Measurements from ENCODE around the gene OR6B1. TPM values are rescaled to one million over a fixed set of nuclear protein-coding genes. Genes with fewer than 3 reads are reported as not detected.
"Not testable (repeated sequence)": the region's sequence is repeated elsewhere in the genome, so short reads cannot be mapped to it uniquely, and the experiment has no call there.

Gene OR6B1
- total RNA-seq, 1 donor from 2014 or later = not detected

- no peak for DNase-seq
Observed at GRCh38 chr7:144006029-144006691, 6.0 kb downstream of the OR6B1 start.

GRCh38 chr7:144006692-144007042 lies 6.5 kb downstream of the OR6B1 start:
- no peak for DNase-seq

- DNase-seq = no peak
Observed at GRCh38 chr7:144009361-144009760, 9.2 kb downstream of the OR6B1 start.

- DNase-seq = not testable (repeated sequence)
Observed at GRCh38 chr7:144010061-144010460, 9.9 kb downstream of the OR6B1 start.

GRCh38 chr7:144010821-144011220 lies 10.7 kb downstream of the OR6B1 start:
- DNase-seq = not testable (repeated sequence)

- peak; percentile 29 for DNase-seq
Observed at GRCh38 chr7:144011458-144012230, 11.5 kb downstream of the OR6B1 start.

- no peak for DNase-seq
Observed at GRCh38 chr7:144018065-144018464, 17.9 kb downstream of the OR6B1 start.

GRCh38 chr7:144019457-144019856 lies 19.3 kb downstream of the OR6B1 start:
- peak; percentile 54 for DNase-seq

GRCh38 chr7:144020340-144020739 lies 20.2 kb downstream of the OR6B1 start:
- no peak for DNase-seq

GRCh38 chr7:144022169-144022568 lies 22.0 kb downstream of the OR6B1 start:
- no peak for DNase-seq

- DNase-seq = no peak
Observed at GRCh38 chr7:144023171-144023827, 23.2 kb downstream of the OR6B1 start.

GRCh38 chr7:144024213-144024612 lies 24.1 kb downstream of the OR6B1 start:
- no peak for DNase-seq

- no peak for DNase-seq
Observed at GRCh38 chr7:144026203-144026883, 26.2 kb downstream of the OR6B1 start.

- DNase-seq = peak; percentile 54
Observed at GRCh38 chr7:144027070-144027469, 26.9 kb downstream of the OR6B1 start.

- no peak for DNase-seq
Observed at GRCh38 chr7:144027974-144028373, 27.9 kb downstream of the OR6B1 start.

- no peak for DNase-seq
Observed at GRCh38 chr7:144028547-144028946, 28.4 kb downstream of the OR6B1 start.

- no peak for DNase-seq
Observed at GRCh38 chr7:144032516-144032915, 32.4 kb downstream of the OR6B1 start.

- DNase-seq = no peak
Observed at GRCh38 chr7:144032985-144033709, 33.0 kb downstream of the OR6B1 start.

- DNase-seq = no peak
Observed at GRCh38 chr7:144035385-144035784, 35.3 kb downstream of the OR6B1 start.

- DNase-seq = no peak
Observed at GRCh38 chr7:144036302-144036885, 36.3 kb downstream of the OR6B1 start.

GRCh38 chr7:144037414-144038035 lies 37.4 kb downstream of the OR6B1 start:
- no peak for DNase-seq

- DNase-seq = no peak
Observed at GRCh38 chr7:144038887-144039286, 38.8 kb downstream of the OR6B1 start.
